Activated T-cell treated with anti-CD3 and anti-CD28 coated beads, Interleukin-2, amount 50 U/mL, for 4 hours (primary cell): ENCODE results near the gene MCRIP2. TPM values are rescaled to one million over a fixed set of nuclear protein-coding genes. Genes with fewer than 3 reads are reported as not detected.

Experiments
- ATAC-seq, 2 donors: fragments of 200-7000 bp; cut with Tn5 transposase; one replicate each; pipeline ENCODE4 v1.10.0; 2021
- DNase-seq: peaks from one replicate; pipeline ENCODE4 v3.0.0-alpha.2; 2020
- H3K27me3 Mint-ChIP-seq: one replicate; pipeline ENCODE4 v1.8.0; 2021; ENCODE audit warnings: low read depth, mixed read lengths
- H3K36me3 Mint-ChIP-seq: one replicate; pipeline ENCODE4 v1.8.0; 2022; ENCODE audit warnings: mixed read lengths; ENCODE audit not compliant: insufficient read depth
- H3K4me1 Mint-ChIP-seq: one replicate; pipeline ENCODE4 v1.8.0; 2021; ENCODE audit warnings: low read depth, mixed read lengths
- H3K4me3 Mint-ChIP-seq: one replicate; pipeline ENCODE4 v1.8.0; 2021; ENCODE audit warnings: mild to moderate bottlenecking, moderate library complexity, mixed read lengths
- H3K9me3 Mint-ChIP-seq: one replicate; pipeline ENCODE4 v1.8.0; 2021; ENCODE audit warnings: mixed read lengths
- total RNA-seq, 3 donors: library from RNA; stranded (reverse); gene quantifications; one replicate each; pipeline ENCODE4 v1.2.1, GENCODE V29; 2021

The MCRIP2 gene
- total RNA-seq, 3 donors from 2014 or later, result 83.1 to 104 (median 88.2) TPM

DNA sequence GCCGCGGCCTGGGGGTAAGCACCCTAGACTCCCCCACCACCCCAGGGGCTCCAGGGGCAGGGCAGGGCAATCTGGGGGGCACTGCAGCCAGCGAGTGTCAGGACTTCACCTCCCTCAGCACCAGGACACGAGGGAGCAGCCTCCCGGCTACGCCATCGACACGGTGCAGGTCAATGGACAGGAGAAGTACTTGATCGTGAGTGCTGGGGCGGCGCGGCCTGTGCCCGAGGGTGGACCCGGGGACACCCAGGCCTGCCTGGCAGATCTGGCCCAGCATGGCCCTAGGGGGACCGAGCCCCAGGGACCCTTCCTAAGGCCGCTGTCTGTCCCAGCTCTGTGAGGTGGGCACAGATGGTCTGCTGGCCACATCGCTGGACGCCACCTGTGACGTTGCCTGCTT, 30.7 kb downstream of the MCRIP2 start:
- Mint-ChIP-seq H3K4me3 (no peak overlapping the region), H3K36me3 (peaks cover 6% of the 10 kb centered on the region), H3K9me3 (no peaks in the 10 kb centered on the region), H3K4me1 (peaks cover 11% of the 10 kb centered on the region), H3K27me3 (peaks cover 11% of the 10 kb centered on the region)
- ATAC-seq (no peak), DNase-seq (no peak)

DNA sequence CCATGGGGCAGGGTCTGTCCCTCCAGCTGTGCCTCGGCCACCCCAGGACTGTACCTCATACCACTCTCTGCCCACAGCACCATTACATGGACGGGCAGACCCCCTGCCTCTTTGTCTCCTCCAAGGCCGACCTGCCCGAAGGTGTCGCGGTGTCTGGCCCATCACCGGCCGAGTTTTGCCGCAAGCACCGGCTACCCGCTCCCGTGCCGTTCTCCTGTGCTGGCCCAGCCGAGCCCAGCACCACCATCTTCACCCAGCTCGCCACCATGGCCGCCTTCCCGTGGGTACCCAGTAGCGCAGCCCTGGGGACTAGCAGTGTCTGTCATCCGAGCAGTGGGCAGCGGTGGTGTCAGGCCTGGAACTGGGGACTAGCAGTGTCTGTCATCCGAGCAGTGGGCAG, 31.2 kb downstream of the MCRIP2 start:
- no peak for DNase-seq
- ATAC-seq, result no peak
- Mint-ChIP-seq H3K27me3 (peaks cover 11% of the 10 kb centered on the region), H3K4me3 (no peak overlapping the region), H3K36me3 (peaks cover 6% of the 10 kb centered on the region), H3K9me3 (no peaks in the 10 kb centered on the region), H3K4me1 (peaks cover 7% of the 10 kb centered on the region)

DNA sequence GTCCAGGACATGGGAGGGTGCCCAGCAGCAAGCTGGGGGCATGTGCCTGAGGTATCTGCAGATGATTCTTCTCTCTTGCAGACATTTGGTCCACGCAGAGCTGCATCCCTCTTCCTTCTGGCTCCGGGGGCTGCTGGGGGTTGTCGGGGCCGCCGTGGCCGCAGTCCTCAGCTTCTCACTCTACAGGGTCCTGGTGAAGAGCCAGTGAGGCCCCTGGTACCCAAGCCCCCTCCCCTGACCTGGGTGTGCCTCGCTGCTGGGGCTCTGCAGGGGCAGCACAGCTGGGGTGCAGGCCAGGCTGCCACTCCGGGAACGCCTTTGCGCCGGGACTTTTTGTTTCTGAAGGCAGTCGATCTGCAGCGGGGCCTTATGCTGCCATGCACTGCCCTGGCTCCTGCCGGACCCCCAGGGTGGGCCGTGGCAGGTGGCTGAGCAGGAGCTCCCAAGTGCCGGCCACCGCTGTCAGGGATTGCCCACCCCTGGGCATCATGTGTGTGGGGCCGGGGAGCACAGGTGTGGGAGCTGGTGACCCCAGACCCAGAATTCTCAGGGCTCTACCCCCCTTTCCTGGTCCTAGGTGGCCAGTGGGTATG, 31.9 kb downstream of the MCRIP2 start:
- H3K27me3 Mint-ChIP-seq, result peaks cover 11% of the 10 kb centered on the region
- no peak overlapping the region for H3K4me3 Mint-ChIP-seq
- no peaks in the 10 kb centered on the region for H3K9me3 Mint-ChIP-seq
- peaks cover 6% of the 10 kb centered on the region for H3K36me3 Mint-ChIP-seq
- peaks cover 7% of the 10 kb centered on the region for H3K4me1 Mint-ChIP-seq
- ATAC-seq (no peak), DNase-seq (no peak)

DNA sequence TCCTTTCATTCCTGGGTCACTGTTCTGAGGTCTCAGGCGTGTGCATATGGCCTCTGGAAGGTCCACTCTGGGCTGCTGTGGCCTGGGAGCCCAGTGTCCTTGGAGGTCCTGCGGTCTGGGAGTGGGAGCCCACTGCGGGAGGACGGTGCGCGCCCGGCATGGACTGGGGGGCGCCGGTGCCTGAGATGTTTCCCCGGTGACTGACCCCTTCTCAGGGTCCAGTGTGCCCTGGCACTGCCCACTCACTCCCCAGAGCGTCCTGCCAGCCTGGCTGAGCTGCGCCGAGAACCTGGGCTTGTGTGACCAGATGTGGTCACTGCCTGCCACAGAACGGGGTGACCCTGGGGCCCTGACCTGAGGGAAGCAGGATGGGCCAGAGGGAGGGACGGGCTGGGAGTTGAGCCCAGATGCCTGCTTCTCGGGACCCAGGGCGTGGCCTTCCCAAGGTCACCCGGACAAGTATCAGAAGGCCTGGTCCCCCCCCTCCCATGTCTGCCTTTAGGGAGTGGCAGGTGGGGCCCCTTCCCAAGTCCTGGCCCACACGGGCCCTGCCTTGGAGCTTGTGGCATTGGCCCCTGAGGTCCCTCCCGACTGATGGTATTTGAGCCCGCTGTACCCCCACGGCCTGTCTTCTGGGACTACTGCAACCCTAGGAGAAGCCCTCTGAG, 32.7 kb downstream of the MCRIP2 start:
- ATAC-seq (no peak), DNase-seq (no peak)
- no peaks in the 10 kb centered on the region for H3K9me3 Mint-ChIP-seq
- H3K4me1 Mint-ChIP-seq, result peaks cover 6% of the 10 kb centered on the region
- peaks cover 11% of the 10 kb centered on the region for H3K27me3 Mint-ChIP-seq
- peaks cover 6% of the 10 kb centered on the region for H3K36me3 Mint-ChIP-seq
- H3K4me3 Mint-ChIP-seq, result no peak overlapping the region

DNA sequence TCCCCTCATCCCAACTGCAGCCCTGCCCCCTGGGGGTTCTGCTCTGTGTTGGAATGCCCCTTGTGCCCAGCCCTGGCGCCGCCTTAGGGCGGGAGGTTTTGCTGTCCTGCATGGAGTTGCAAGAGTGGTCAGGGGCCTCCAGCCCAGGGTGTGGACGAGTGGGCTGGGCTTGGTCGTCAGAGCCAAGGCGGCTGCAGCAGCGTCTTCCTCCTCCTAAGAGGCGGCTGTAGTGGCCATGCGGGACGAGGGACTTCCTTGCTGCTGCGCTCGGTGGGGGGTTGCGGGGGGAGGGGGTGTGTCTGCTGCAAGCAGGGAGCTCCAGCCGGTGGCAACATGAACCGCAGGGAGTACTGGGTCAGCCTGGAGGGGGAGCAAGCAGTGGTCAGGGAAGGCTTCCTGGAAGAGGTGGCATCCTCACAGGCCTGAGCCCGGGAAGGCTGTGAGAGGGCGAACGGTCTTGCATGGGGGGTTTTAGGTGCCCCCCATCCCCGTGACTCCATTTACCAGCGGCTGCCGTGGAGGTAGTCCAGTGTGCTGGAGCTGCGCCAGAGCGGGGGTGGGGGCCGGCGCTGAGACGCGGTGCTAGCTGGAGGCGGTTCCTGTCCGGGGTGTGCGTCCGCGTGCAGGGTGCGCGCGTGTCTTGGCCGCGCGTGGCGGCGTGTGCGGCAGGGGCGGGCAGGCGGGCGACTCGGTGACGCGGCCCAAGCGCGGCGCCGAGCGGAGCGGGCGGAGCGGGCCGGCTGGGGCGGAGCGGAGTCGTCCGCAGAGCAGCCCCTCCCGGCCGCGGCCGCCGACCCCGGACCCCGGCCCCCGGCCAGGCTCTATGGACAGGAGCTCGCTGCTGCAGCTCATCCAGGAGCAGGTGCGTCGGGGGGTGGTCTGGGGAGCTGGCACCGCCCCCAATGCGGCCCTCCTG, 33.6 kb downstream of the MCRIP2 start, which contains the start of gene RHBDL1:
Gene RHBDL1 (plus strand): TSS at position 704 of the 916 bp plus-strand sequence. CDS start 120 bp downstream, at position 824.
- H3K9me3 Mint-ChIP-seq, result no peaks in the 10 kb centered on the region
- peaks cover 11% of the 10 kb centered on the region for H3K27me3 Mint-ChIP-seq
- ATAC-seq (no peak), DNase-seq (no peak)
- peak within 1 kb of the TSS; percentile 16 for H3K4me3 Mint-ChIP-seq
- H3K4me1 Mint-ChIP-seq, result peaks cover 8% of the 10 kb centered on the region
- peaks cover 3% of the 10 kb centered on the region for H3K36me3 Mint-ChIP-seq

DNA sequence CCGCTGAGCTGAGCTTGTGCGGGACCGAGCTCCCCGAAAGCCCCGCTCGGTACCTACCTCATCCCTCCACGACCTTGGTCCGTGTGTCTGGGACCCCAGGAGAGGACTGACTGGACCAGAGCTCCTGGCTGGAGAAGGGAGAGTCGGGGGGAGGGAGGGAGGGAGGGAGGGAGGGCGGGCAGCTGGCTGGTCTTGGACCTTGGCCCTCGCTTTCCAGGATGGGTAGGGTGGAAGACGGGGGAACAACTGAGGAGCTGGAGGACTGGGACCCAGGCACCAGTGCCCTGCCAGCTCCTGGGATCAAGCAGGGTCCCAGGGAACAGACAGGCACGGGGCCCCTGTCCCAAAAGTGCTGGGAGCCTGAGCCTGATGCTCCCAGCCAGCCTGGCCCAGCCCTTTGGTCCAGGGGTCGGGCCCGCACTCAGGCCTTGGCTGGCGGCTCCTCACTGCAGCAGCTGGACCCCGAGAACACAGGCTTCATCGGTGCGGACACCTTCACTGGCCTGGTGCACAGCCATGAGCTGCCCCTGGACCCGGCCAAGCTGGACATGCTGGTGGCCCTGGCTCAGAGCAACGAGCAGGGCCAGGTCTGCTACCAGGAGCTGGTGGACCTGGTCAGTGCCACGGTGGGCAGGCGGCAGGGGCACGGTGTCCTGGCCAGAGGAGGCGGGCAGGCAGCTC, 34.4 kb downstream of the MCRIP2 start:
- DNase-seq (no peak), ATAC-seq (no peak)
- H3K27me3 Mint-ChIP-seq, result peaks cover 11% of the 10 kb centered on the region
- peaks cover 10% of the 10 kb centered on the region for H3K4me1 Mint-ChIP-seq
- no peak overlapping the region for H3K4me3 Mint-ChIP-seq
- H3K9me3 Mint-ChIP-seq, result no peaks in the 10 kb centered on the region
- peaks cover 5% of the 10 kb centered on the region for H3K36me3 Mint-ChIP-seq

DNA sequence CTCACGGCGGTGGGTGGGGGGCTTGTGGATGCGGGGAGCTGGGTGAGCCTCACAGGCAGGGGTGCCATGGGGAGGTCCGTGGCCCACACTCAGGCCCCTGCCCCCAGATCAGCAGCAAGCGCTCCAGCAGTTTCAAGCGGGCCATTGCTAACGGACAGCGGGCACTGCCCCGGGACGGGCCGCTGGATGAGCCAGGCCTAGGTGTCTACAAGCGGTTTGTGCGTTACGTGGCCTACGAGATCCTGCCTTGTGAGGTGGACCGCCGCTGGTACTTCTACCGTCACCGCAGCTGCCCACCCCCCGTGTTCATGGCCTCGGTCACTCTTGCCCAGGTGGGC, 34.9 kb downstream of the MCRIP2 start:
- no peaks in the 10 kb centered on the region for H3K9me3 Mint-ChIP-seq
- peaks cover 15% of the 10 kb centered on the region for H3K4me1 Mint-ChIP-seq
- ATAC-seq, result no peak
- H3K27me3 Mint-ChIP-seq, result peaks cover 11% of the 10 kb centered on the region
- no peak for DNase-seq
- no peak overlapping the region for H3K4me3 Mint-ChIP-seq
- peaks cover 6% of the 10 kb centered on the region for H3K36me3 Mint-ChIP-seq

DNA sequence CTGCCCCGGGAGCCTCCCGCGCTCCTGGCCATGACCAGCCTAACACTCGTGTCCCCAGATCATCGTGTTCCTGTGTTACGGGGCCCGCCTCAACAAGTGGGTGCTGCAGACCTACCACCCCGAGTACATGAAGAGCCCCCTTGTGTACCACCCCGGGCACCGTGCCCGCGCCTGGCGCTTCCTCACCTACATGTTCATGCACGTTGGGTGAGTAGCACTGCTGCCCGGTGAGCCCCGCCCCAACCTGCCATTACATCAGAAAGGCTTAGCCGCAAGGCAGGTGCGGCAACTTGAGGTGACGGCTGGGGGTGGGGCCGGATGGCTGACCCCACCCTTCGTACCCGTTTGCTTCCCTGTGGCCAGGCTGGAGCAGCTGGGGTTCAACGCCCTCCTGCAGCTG, 35.3 kb downstream of the MCRIP2 start:
- Mint-ChIP-seq H3K36me3 (peaks cover 8% of the 10 kb centered on the region), H3K9me3 (no peaks in the 10 kb centered on the region), H3K27me3 (peaks cover 11% of the 10 kb centered on the region), H3K4me1 (peaks cover 18% of the 10 kb centered on the region), H3K4me3 (no peak overlapping the region)
- DNase-seq (no peak), ATAC-seq (no peak)

DNA sequence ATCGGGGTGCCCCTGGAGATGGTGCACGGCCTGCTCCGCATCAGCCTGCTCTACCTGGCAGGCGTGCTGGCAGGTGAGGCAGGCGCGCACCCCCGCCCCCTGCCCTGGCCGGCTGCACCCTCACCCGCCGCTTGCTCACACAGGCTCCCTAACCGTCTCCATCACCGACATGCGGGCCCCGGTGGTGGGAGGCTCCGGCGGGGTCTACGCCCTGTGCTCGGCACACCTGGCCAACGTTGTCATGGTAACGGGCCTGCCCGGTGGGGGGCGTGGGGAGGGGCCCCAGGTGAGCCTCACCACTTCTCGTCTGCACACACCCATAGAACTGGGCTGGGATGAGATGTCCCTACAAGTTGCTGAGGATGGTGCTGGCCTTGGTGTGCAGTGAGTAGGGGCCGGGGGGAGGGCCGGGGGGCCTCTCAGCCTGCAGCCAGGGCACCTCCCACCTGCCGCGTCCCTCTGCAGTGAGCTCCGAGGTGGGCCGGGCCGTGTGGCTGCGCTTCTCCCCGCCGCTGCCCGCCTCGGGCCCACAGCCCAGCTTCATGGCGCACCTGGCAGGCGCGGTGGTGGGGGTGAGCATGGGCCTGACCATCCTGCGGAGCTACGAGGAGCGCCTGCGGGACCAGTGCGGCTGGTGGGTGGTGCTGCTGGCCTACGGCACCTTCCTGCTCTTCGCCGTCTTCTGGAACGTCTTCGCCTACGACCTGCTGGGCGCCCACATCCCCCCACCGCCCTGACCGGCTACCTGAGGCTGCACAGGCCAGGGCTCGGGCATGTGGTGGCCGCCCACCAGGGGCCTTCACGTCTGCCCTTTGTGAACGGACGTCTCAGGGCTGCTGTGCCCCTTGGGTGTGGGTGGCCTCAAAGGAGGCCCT, 35.9 kb downstream of the MCRIP2 start:
- peaks cover 12% of the 10 kb centered on the region for H3K36me3 Mint-ChIP-seq
- H3K4me1 Mint-ChIP-seq, result peaks cover 22% of the 10 kb centered on the region
- H3K9me3 Mint-ChIP-seq, result no peaks in the 10 kb centered on the region
- ATAC-seq, result no peak
- no peak for DNase-seq
- peaks cover 11% of the 10 kb centered on the region for H3K27me3 Mint-ChIP-seq
- no peak overlapping the region for H3K4me3 Mint-ChIP-seq

DNA sequence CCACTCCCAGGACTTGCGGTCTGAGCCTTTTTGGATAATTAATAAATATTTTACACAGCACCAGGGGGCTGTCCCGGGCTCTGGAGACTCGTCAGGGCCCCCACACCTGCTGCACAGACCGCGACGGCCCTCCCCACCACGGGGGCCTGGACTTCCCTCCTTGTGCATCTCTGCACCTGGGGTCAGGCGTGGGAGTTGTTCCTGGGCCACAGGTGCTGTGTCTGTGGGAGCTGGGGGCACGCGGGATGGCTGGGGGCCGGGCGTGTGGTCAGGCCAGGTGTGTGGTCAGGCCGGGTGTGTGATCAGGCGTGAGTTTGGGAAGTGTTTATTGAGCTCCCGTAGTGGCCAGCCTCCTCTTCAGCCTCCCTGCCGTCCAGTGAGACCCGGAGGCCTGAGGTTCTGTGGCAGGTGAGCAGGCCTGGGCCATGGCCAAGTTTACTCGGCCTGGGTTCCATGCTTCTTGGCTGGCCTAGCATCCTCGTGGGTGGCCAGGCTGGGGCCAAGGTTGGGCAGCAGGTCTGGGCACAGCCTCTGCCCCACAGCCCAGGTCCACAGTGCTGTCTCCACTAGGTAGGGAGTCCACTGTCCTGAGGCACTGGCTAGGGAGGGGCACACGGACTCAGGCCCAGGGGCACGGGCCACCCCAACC, 36.7 kb downstream of the MCRIP2 start:
- Mint-ChIP-seq H3K9me3 (no peaks in the 10 kb centered on the region), H3K36me3 (peaks cover 11% of the 10 kb centered on the region), H3K27me3 (peaks cover 11% of the 10 kb centered on the region), H3K4me3 (no peak overlapping the region), H3K4me1 (peaks cover 23% of the 10 kb centered on the region)
- ATAC-seq, result no peak
- DNase-seq, result no peak

DNA sequence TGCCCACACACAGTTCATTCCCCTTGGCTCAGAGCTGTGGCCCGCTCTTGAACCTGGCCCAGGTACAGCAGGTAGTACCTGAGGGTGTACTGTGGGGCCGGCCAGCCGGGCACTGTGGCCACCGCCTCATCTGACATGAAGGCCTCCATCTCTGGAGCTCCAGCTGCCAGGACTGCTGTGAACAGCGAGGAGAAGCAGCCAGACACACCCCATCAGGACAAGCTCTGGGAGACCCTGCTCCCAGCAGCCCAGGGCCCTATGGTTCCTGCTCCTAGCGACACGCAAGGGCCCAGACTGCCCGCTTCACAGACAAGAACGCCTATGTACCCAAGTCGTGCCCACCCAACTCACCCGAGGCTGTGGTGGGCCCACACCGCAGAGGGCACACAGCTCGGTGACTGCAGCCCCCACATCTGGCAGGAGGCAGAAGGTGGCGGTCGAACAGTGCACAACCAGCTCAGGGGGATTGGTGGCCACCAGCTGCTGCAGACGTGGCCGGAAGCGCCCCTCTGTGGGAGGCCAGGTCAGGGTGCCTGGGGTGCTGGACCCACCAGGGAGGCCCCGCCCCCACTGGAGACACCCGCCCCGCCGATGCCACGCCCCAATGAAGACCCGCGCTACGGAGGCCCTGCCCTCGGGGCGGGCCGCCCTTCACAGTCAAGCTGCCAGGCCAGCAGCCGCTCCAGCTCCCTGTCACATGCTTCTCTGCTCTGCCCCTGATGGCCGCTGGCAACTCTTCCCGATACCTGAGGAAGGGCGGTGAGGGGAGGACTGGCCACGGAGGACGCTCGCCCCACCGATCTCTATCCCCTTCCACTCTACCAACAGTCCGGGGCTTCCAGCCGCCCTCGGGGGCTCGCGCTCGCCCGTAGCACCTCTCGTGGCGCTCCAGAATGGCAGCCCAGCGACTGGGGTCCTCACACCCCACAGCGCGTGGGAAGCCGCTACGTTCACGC, 37.5 kb downstream of the MCRIP2 start:
- peaks cover 23% of the 10 kb centered on the region for H3K4me1 Mint-ChIP-seq
- H3K9me3 Mint-ChIP-seq, result no peaks in the 10 kb centered on the region
- H3K36me3 Mint-ChIP-seq, result peaks cover 11% of the 10 kb centered on the region
- DNase-seq (peak; percentile 40), ATAC-seq (peak; percentile 12 to 19)
- H3K4me3 Mint-ChIP-seq, result peak overlapping the region; percentile 73
- peaks cover 11% of the 10 kb centered on the region for H3K27me3 Mint-ChIP-seq

DNA sequence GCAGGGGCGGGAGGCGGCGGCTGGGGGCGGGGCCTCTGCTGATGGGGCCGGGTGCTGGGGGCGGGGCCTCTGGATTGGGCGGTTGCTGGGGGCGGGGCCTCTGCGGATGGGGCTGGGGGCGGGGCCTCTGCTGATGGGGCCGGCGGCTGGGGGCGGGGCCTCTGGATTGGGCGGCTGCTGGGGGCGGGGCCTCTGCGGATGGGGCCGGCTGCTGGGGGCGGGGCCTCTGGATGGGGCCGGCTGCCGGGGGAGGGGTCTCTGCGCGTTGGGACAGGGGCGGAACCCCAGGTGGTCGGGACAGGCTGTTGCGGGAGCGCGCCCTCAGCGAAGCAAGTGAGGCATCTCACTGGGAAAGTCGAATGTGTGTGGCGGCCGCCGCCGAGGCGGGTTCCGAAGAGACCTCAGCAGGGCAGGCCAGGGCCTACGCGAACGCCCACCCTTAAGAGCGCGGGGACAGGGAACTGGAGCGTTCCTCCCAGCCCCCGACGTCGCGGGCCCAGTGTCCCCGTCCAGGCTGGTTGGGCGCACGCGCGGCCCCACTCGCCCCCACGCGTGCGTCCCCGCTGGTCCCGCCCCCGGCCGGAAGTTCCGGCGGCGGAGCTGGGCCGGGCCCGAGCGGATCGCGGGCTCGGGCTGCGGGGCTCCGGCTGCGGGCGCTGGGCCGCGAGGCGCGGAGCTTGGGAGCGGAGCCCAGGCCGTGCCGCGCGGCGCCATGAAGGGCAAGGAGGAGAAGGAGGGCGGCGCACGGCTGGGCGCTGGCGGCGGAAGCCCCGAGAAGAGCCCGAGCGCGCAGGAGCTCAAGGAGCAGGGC, 38.4 kb downstream of the MCRIP2 start, which contains the start of gene STUB1:
Gene STUB1 (plus strand): TSS at position 597 of the 811 bp plus-strand sequence. CDS start 116 bp downstream, at position 713.
- H3K27me3 Mint-ChIP-seq, result peaks cover 7% of the 10 kb centered on the region
- DNase-seq (peak; percentile 90), ATAC-seq (peak; percentile 59 to 61)
- peak within 1 kb of the TSS; percentile 83 for H3K4me3 Mint-ChIP-seq
- no peaks in the 10 kb centered on the region for H3K9me3 Mint-ChIP-seq
- H3K4me1 Mint-ChIP-seq, result peaks cover 23% of the 10 kb centered on the region
- peaks cover 11% of the 10 kb centered on the region for H3K36me3 Mint-ChIP-seq
